ENCODE measurements around the gene SGSM1.

The SGSM1 gene

GRCh38 chr22:24845041-24845898 is 39.3 kb downstream of the SGSM1 start:
- DNase-seq = peak; percentile 11

GRCh38 chr22:24847490-24847889 is 41.5 kb downstream of the SGSM1 start:
- no peak for DNase-seq

- DNase-seq = no peak
These were observed 42.7 kb downstream of the SGSM1 start for GRCh38 chr22:24848559-24849168.

- no peak for DNase-seq
These were observed 49.8 kb downstream of the SGSM1 start for GRCh38 chr22:24855794-24856193.

- DNase-seq = no peak
These were observed 51.6 kb downstream of the SGSM1 start for GRCh38 chr22:24857576-24857975.

- no peak for DNase-seq
These were observed 53.6 kb downstream of the SGSM1 start for GRCh38 chr22:24859587-24859986.

GRCh38 chr22:24865508-24865907 is 59.5 kb downstream of the SGSM1 start:
- no peak for DNase-seq

GRCh38 chr22:24867323-24868022 is 61.5 kb downstream of the SGSM1 start:
- no peak for DNase-seq

- no peak for DNase-seq
These were observed 63.0 kb downstream of the SGSM1 start for GRCh38 chr22:24868979-24869378.

GRCh38 chr22:24871611-24872205 is 65.7 kb downstream of the SGSM1 start:
- DNase-seq = no peak

GRCh38 chr22:24873226-24873625 is 67.2 kb downstream of the SGSM1 start:
- no peak for DNase-seq

GRCh38 chr22:24875862-24876506 is 70.0 kb downstream of the SGSM1 start:
- no peak for DNase-seq

- no peak for DNase-seq
These were observed 70.7 kb downstream of the SGSM1 start for GRCh38 chr22:24876700-24877099.

- no peak for DNase-seq
These were observed 73.0 kb downstream of the SGSM1 start for GRCh38 chr22:24878969-24879368.

- no peak for DNase-seq
These were observed 77.4 kb downstream of the SGSM1 start for GRCh38 chr22:24883432-24883831.

GRCh38 chr22:24887260-24887659 is 81.2 kb downstream of the SGSM1 start:
- no peak for DNase-seq

GRCh38 chr22:24893341-24894070 is 87.5 kb downstream of the SGSM1 start:
- no peak for DNase-seq

- no peak for DNase-seq
These were observed 88.4 kb downstream of the SGSM1 start for GRCh38 chr22:24894220-24894975.

- DNase-seq = no peak
These were observed 89.0 kb downstream of the SGSM1 start for GRCh38 chr22:24894998-24895397.

- no peak for DNase-seq
These were observed 95.4 kb downstream of the SGSM1 start for GRCh38 chr22:24901448-24901847.

- DNase-seq = no peak
These were observed 99.9 kb downstream of the SGSM1 start for GRCh38 chr22:24905909-24906308.
